ENCODE data around the gene ALDOC.
"Not testable (repeated sequence)": the region's sequence is repeated elsewhere in the genome, so short reads cannot be mapped to it uniquely, and the experiment has no call there.

The ALDOC gene

GRCh38 chr17:28579526-28579925 lies 2.8 kb upstream of the ALDOC start:
- H2AFZ ChIP-seq (ENCODE audit: low read length): no peak overlapping the region
- 0 out of 2 replicates have a peak, but pooled peaks cover 14% of the 10 kb centered on the region for H3F3A ChIP-seq (ENCODE audit: insufficient read depth, low read length)
- H4K20me1 ChIP-seq (ENCODE audit: insufficient read depth, low read length): no peaks in the 10 kb centered on the region
- H3K27me3 ChIP-seq (replicated peaks; ENCODE audit: insufficient read depth, low read length): no peaks in the 10 kb centered on the region
- no peaks in the 10 kb centered on the region for H3K79me2 ChIP-seq (ENCODE audit: low read length)
- no peak overlapping the region for H3K4me3 ChIP-seq (ENCODE audit: low read length)
- TF ChIP-seq EZH2 (optimal IDR thresholded peaks at IDR 0.05; ENCODE audit: low read depth, low read length): no peak
- TF ChIP-seq, protein P1, sequence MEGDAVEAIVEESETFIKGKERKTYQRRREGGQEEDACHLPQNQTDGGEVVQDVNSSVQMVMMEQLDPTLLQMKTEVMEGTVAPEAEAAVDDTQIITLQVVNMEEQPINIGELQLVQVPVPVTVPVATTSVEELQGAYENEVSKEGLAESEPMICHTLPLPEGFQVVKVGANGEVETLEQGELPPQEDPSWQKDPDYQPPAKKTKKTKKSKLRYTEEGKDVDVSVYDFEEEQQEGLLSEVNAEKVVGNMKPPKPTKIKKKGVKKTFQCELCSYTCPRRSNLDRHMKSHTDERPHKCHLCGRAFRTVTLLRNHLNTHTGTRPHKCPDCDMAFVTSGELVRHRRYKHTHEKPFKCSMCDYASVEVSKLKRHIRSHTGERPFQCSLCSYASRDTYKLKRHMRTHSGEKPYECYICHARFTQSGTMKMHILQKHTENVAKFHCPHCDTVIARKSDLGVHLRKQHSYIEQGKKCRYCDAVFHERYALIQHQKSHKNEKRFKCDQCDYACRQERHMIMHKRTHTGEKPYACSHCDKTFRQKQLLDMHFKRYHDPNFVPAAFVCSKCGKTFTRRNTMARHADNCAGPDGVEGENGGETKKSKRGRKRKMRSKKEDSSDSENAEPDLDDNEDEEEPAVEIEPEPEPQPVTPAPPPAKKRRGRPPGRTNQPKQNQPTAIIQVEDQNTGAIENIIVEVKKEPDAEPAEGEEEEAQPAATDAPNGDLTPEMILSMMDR (IDR thresholded peaks at IDR 0.05; ENCODE audit: low read length): no peak
- no peak for TF ChIP-seq EZH2phosphoT487 (IDR thresholded peaks at IDR 0.05; ENCODE audit: low read length)
- no peak overlapping the region for H3K4me2 ChIP-seq (ENCODE audit: low read depth, low read length)
- H3K27ac ChIP-seq (ENCODE audit: low read length): no peak overlapping the region
- no peaks in the 10 kb centered on the region for H3K9me3 ChIP-seq (replicated peaks; ENCODE audit: insufficient read depth, low read length)
- DNase-seq: no peak
- no peaks in the 10 kb centered on the region for H3K9me2 ChIP-seq (replicated peaks; ENCODE audit: insufficient read depth, low read length)
- H3K36me3 ChIP-seq (replicated peaks; ENCODE audit: insufficient read depth, low read length): no peaks in the 10 kb centered on the region; the same call in 1 of the 2 replicates
- no peak overlapping the region for H3K9ac ChIP-seq (ENCODE audit: low read length)
- no peaks in the 10 kb centered on the region; the same call in 1 of the 2 replicates for H3K4me1 ChIP-seq (ENCODE audit: low read length)

DNA sequence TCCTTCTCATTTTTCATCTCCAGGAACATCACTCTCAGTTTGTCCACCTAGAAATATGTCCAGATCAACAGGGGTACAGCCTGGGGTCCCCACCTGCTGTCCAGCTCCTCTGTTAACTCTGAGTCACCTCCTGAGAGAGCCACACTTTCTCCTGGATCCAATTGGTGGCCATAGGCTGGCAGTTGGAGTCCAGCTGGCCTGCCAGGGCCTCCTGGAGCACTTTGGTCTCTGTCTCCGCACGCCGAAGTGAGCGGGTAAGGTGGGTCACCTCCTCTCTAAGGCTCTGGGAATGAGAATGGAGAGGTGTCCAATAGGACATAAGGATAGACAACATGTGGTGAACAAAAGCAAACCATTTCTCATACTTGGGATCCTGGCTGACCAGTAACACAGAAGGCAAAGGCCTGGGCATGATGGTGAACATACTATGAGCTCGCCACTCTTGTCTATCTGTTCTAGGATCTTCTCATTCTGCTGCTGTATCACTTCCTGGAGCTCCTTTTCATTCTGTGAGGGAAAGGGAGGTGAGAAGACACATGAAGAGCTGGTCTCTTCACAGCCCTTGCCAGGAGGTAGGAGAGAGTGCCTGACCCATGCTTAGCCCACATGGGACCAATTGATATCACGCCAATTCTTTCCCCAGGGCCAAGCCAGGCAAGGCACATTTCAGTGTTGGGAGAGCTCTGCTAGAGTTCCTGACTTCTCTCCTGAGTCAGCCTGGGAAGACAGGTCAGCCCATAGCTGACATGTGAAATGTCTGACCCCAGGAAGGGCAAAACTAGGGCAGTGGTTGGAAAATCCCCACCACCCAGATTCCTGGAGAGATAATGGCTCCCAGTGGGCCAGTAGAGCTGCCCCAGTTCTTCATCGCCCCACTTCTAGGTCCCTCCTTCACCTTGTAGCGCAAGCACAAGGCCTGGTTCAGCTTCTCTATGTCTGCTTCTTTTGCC lies 1.8 kb upstream of the ALDOC start:
- Histone ChIP-seq H3K36me3 (replicated peaks; ENCODE audit: insufficient read depth, low read length) (no peaks in the 10 kb centered on the region; the same call in 1 of the 2 replicates), H3K9me3 (replicated peaks; ENCODE audit: insufficient read depth, low read length) (no peaks in the 10 kb centered on the region), H3K27ac (ENCODE audit: low read length) (no peak overlapping the region), H2AFZ (ENCODE audit: low read length) (no peak overlapping the region), H3K9ac (ENCODE audit: low read length) (no peak overlapping the region), H3K27me3 (replicated peaks; ENCODE audit: insufficient read depth, low read length) (no peaks in the 10 kb centered on the region), H3F3A (ENCODE audit: insufficient read depth, low read length) (0 out of 2 replicates have a peak, but pooled peaks cover 14% of the 10 kb centered on the region), H3K4me1 (ENCODE audit: low read length) (no peaks in the 10 kb centered on the region; the same call in 1 of the 2 replicates), H3K4me2 (ENCODE audit: low read depth, low read length) (no peak overlapping the region), H3K4me3 (ENCODE audit: low read length) (no peak overlapping the region), H3K9me2 (replicated peaks; ENCODE audit: insufficient read depth, low read length) (no peaks in the 10 kb centered on the region), H3K79me2 (ENCODE audit: low read length) (no peaks in the 10 kb centered on the region), H4K20me1 (ENCODE audit: insufficient read depth, low read length) (no peaks in the 10 kb centered on the region)
- TF ChIP-seq, protein P1 (IDR thresholded peaks at IDR 0.05; ENCODE audit: low read length): no peak
- no peak for TF ChIP-seq EZH2phosphoT487 (IDR thresholded peaks at IDR 0.05; ENCODE audit: low read length)
- TF ChIP-seq EZH2 (optimal IDR thresholded peaks at IDR 0.05; ENCODE audit: low read depth, low read length): no peak
- no peak for DNase-seq

GRCh38 chr17:28577466-28577824 lies 750 bp upstream of the ALDOC start:
- Histone ChIP-seq H3K79me2 (ENCODE audit: low read length) (no peaks in the 10 kb centered on the region), H3K27ac (ENCODE audit: low read length) (peak overlapping the region; percentile 28; the same call in 1 of the 2 replicates), H4K20me1 (ENCODE audit: insufficient read depth, low read length) (no peaks in the 10 kb centered on the region), H3K4me2 (ENCODE audit: low read depth, low read length) (no peak overlapping the region), H3K36me3 (replicated peaks; ENCODE audit: insufficient read depth, low read length) (no peaks in the 10 kb centered on the region), H3K9ac (ENCODE audit: low read length) (no peak overlapping the region), H3K4me3 (ENCODE audit: low read length) (no peak overlapping the region), H3K27me3 (replicated peaks; ENCODE audit: insufficient read depth, low read length) (no peaks in the 10 kb centered on the region), H2AFZ (ENCODE audit: low read length) (0 out of 2 replicates have a peak overlapping the region, but pooled peaks have one; percentile 25), H3K4me1 (ENCODE audit: low read length) (peaks cover under 1% of the 10 kb centered on the region; the same call in 1 of the 2 replicates), H3K9me3 (replicated peaks; ENCODE audit: insufficient read depth, low read length) (no peaks in the 10 kb centered on the region), H3F3A (ENCODE audit: insufficient read depth, low read length) (0 out of 2 replicates have a peak, but pooled peaks cover 14% of the 10 kb centered on the region), H3K9me2 (replicated peaks; ENCODE audit: insufficient read depth, low read length) (no peaks in the 10 kb centered on the region)
- DNase-seq: no peak
- no peak for TF ChIP-seq EZH2phosphoT487 (IDR thresholded peaks at IDR 0.05; ENCODE audit: low read length)
- TF ChIP-seq EZH2 (optimal IDR thresholded peaks at IDR 0.05; ENCODE audit: low read depth, low read length): no peak
- TF ChIP-seq, protein P1 (IDR thresholded peaks at IDR 0.05; ENCODE audit: low read length): no peak

GRCh38 chr17:28576016-28576415 lies 679 bp downstream of the ALDOC start:
- not testable (repeated sequence) for H3K9me3 ChIP-seq (replicated peaks; ENCODE audit: insufficient read depth, low read length); DNase-seq; H3K4me1 ChIP-seq (ENCODE audit: low read length); H3K9ac ChIP-seq (ENCODE audit: low read length); H3K4me2 ChIP-seq (ENCODE audit: low read depth, low read length); H3K27ac ChIP-seq (ENCODE audit: low read length); H3K27me3 ChIP-seq (replicated peaks; ENCODE audit: insufficient read depth, low read length); H3K79me2 ChIP-seq (ENCODE audit: low read length); H4K20me1 ChIP-seq (ENCODE audit: insufficient read depth, low read length); H3K4me3 ChIP-seq (ENCODE audit: low read length); H3K9me2 ChIP-seq (replicated peaks; ENCODE audit: insufficient read depth, low read length); H3K36me3 ChIP-seq (replicated peaks; ENCODE audit: insufficient read depth, low read length); H2AFZ ChIP-seq (ENCODE audit: low read length)
- H3F3A ChIP-seq (ENCODE audit: insufficient read depth, low read length): 0 out of 2 replicates have a peak, but pooled peaks cover 17% of the 10 kb centered on the region
